SK-N-SH (cell line): ENCODE data around the gene NTM. TPM values are rescaled to one million over a fixed set of nuclear protein-coding genes. Genes with fewer than 3 reads are reported as not detected.

Experiments
- CTCF ChIA-PET: fragments of 300-600, 350-600 bp; formaldehyde crosslinking; extraction: SDS; loops from one replicate; lab custom pipeline; 2021; lab: Yijun Ruan, JAX
- POLR2A ChIA-PET: fragments of 350-600 bp; sonication (Branson Sonifier 250); formaldehyde crosslinking; extraction: SDS; loops from one replicate; lab custom pipeline; 2020; ENCODE audit warnings: antibody characterized with exemption, inconsistent platforms; lab: Yijun Ruan, JAX
- DNase-seq: peaks from one replicate; pipeline ENCODE4 v3.0.0; 2012
- H2AFZ ChIP-seq: fragments of 200-600 bp; sonication (generic); 2 replicates; pipeline ENCODE4 v1.8.1; 2016; ENCODE audit warnings: antibody characterized with exemption, mild to moderate bottlenecking, low read depth
- H3F3A ChIP-seq: fragments of 200-600 bp; sonication (generic); replicated peaks from 2 replicates; pipeline ENCODE3; 2016; ENCODE audit warnings: antibody characterized with exemption, mild to moderate bottlenecking; ENCODE audit not compliant: insufficient read depth
- H3K27ac ChIP-seq, 2 experiments: fragments of 200-500 bp in 1 of 2; fragments of 200-600 bp in 1 of 2; sonication (Bioruptor generic) in 1 of 2; sonication (generic), shearing (Covaris generic) in 1 of 2; 2 replicates each; pipeline versions ENCODE4 v1.5.1 to v1.6.1; 2014 to 2016; ENCODE audit warnings: low read depth in 2 of 2, inconsistent platforms in 1 of 2, low read length in 1 of 2, mild to moderate bottlenecking in 1 of 2, mixed read lengths in 1 of 2
- H3K27me3 ChIP-seq: fragments of 200-600 bp; sonication (generic), shearing (Covaris generic); 2 replicates; pipeline ENCODE4 v1.6.1; 2016; ENCODE audit warnings: mixed run types; ENCODE audit not compliant: insufficient read depth
- H3K36me3 ChIP-seq, 2 experiments: fragments of 200-500 bp in 1 of 2; fragments of 200-600 bp in 1 of 2; sonication (Bioruptor generic) in 1 of 2; sonication (generic) in 1 of 2; replicated peaks in 1 of 2; 2 replicates each; pipeline versions ENCODE3 to v1.5.1; 2014 to 2016; ENCODE audit warnings: low read length in 1 of 2, mild to moderate bottlenecking in 1 of 2; ENCODE audit not compliant: insufficient read depth in 2 of 2, control insufficient read depth in 1 of 2
- H3K4me1 ChIP-seq, 2 experiments: fragments of 200-500 bp in 1 of 2; fragments of 200-600 bp in 1 of 2; sonication (Bioruptor generic) in 1 of 2; sonication (generic), shearing (Covaris generic) in 1 of 2; 2 replicates each; pipeline versions ENCODE4 v1.5.1 to v1.6.1; 2014 to 2016; ENCODE audit warnings: low read depth in 1 of 2, low read length in 1 of 2, mixed run types in 1 of 2; ENCODE audit not compliant: insufficient read depth in 2 of 2, control insufficient read depth in 1 of 2
- H3K4me2 ChIP-seq: fragments of 200-600 bp; sonication (generic), shearing (Covaris generic); 2 replicates; pipeline ENCODE4 v1.6.1; 2017; ENCODE audit warnings: mixed run types
- H3K4me3 ChIP-seq, 2 experiments: fragments of 200-500 bp in 1 of 2; fragments of 200-600 bp in 1 of 2; sonication (Bioruptor generic) in 1 of 2; sonication (generic), shearing (Covaris generic) in 1 of 2; 2 replicates each; pipeline versions ENCODE4 v1.5.1 to v1.8.1; 2014 to 2016; ENCODE audit warnings: low read depth in 2 of 2, inconsistent platforms in 1 of 2, low read length in 1 of 2, mild to moderate bottlenecking in 1 of 2, mixed read lengths in 1 of 2, moderate library complexity in 1 of 2
- H3K79me2 ChIP-seq: fragments of 200-600 bp; sonication (generic); 2 replicates; pipeline ENCODE4 v1.8.1; 2017; ENCODE audit warnings: mild to moderate bottlenecking; ENCODE audit not compliant: insufficient read depth
- H3K9ac ChIP-seq: fragments of 200-600 bp; sonication (generic); 2 replicates; pipeline ENCODE4 v1.6.1; 2017; ENCODE audit warnings: mixed run types
- H3K9me2 ChIP-seq: fragments of 200-600 bp; sonication (generic); 2 replicates; pipeline ENCODE4 v1.6.1; 2017; ENCODE audit warnings: mixed run types
- H3K9me3 ChIP-seq: fragments of 200-600 bp; sonication (generic); 2 replicates; pipeline ENCODE4 v1.6.1; 2017; ENCODE audit warnings: mixed run types, mild to moderate bottlenecking, moderate library complexity
- H4K20me1 ChIP-seq: fragments of 200-600 bp; sonication (generic); 2 replicates; pipeline ENCODE4 v1.6.1; 2017; ENCODE audit warnings: mild to moderate bottlenecking, mixed run types; ENCODE audit not compliant: insufficient read depth
- CHD2 ChIP-seq: fragments of 150-350 bp; IDR thresholded peaks from 2 replicates; pipeline ENCODE4 v1.6.1; 2018; ENCODE audit warnings: low read length; ENCODE audit not compliant: partially characterized antibody
- EZH2phosphoT487 ChIP-seq: fragments of 200-600 bp; sonication (generic); IDR thresholded peaks from 2 replicates; pipeline ENCODE4 v1.6.1; 2017; ENCODE audit warnings: low read depth, mixed run types, mild to moderate bottlenecking, antibody characterized with exemption, moderate library complexity, borderline replicate concordance
- FOSL2 ChIP-seq: IDR thresholded peaks from 2 replicates; pipeline ENCODE4 v1.4.0; 2012; ENCODE audit warnings: low read depth, mild to moderate bottlenecking, moderate library complexity, borderline replicate concordance
- FOXJ3 ChIP-seq: sonication (generic); formaldehyde crosslinking; IDR thresholded peaks from 2 replicates; pipeline ENCODE4 v1.5.1; 2020; ENCODE audit warnings: mild to moderate bottlenecking, missing genetic modification reagents
- GATA2 ChIP-seq: sonication (generic); formaldehyde crosslinking; IDR thresholded peaks from 2 replicates; pipeline ENCODE4 v1.5.0; 2020; ENCODE audit warnings: mild to moderate bottlenecking, missing genetic modification reagents
- JUND ChIP-seq: IDR thresholded peaks from 2 replicates; pipeline ENCODE4 v1.4.0; 2012
- NFIC ChIP-seq: IDR thresholded peaks from 2 replicates; pipeline ENCODE4 v1.4.0; 2012; ENCODE audit warnings: borderline replicate concordance
- NRF1 ChIP-seq: IDR thresholded peaks from 2 replicates; pipeline ENCODE4 v1.6.1; 2012; ENCODE audit warnings: low read depth, mild to moderate bottlenecking, low read length
- WGBS: methylation state at CpG from one replicate; pipeline ENCODE4 v1.1.6; 2017; ENCODE audit warnings: low lambda C conversion rate; 5-methylcytosine and 5-hydroxymethylcytosine counted together
- polyA plus RNA-seq, 3 experiments: library from polyadenylated mRNA; depleted of rRNA; stranded (reverse); fragments of >200 nt; gene quantifications; 2 replicates each; pipeline ENCODE4 v1.2.3, GENCODE V29; 2012
- TF ChIP-seq, protein P1 (sequence below): fragments of 150-350 bp; IDR thresholded peaks from 2 replicates; pipeline ENCODE4 v1.6.1; 2017; ENCODE audit warnings: antibody characterized with exemption, low read length, low read depth, borderline replicate concordance
- TF ChIP-seq, protein P2 (sequence below): fragments of 200-600 bp; sonication (generic); IDR thresholded peaks from 2 replicates; pipeline ENCODE4 v1.6.1; 2017; ENCODE audit warnings: antibody characterized with exemption, mild to moderate bottlenecking, moderate library complexity

Gene NTM
- polyA plus RNA-seq, 1 of the 3 experiments (the other 2 are of a cell fraction) = 20.0 TPM

DNA sequence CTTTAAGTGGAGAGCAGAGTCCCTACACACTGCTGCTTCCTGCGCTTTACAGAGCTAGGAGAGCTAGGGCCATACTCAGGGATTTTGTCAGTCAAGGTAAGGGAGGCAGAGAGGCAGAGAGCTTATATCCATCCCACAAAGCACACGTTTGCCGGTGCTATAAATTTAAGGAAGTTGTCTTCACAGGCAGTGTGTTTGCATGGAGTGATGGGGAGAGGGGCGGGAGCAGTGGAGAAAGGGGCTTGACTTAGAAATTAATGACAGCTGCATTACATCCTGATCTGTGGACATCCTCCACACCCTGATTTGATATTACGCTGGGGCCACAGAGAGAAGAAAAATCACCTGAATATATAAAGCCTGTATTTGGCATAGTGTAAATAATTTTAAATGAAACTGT, 84.1 kb downstream of the NTM start:
- ChIA-PET POLR2A (no interaction called here), CTCF (interaction anchor here (1.5 kb wide), 1 partner anchor 15 kb away, joined by 5 read pairs; no protein-coding TSS in a partner anchor)
- Histone ChIP-seq H3K27me3 (no peaks in the 10 kb centered on the region), H3K9me2 (no peaks in the 10 kb centered on the region), H3K27ac (no peak overlapping the region), H3K36me3 (no peaks in the 10 kb centered on the region), H3F3A (no peaks in the 10 kb centered on the region), H3K4me3 (no peak overlapping the region), H3K4me2 (no peak overlapping the region), H4K20me1 (no peaks in the 10 kb centered on the region), H3K79me2 (no peaks in the 10 kb centered on the region), H3K9me3 (no peaks in the 10 kb centered on the region), H3K4me1 (no peaks in the 10 kb centered on the region), H3K9ac (no peak overlapping the region), H2AFZ (no peak overlapping the region)
- whole genome bisulfite sequencing = 20% methylated on average over 5 of the region's 5 CpGs
- TF ChIP-seq, protein P1, sequence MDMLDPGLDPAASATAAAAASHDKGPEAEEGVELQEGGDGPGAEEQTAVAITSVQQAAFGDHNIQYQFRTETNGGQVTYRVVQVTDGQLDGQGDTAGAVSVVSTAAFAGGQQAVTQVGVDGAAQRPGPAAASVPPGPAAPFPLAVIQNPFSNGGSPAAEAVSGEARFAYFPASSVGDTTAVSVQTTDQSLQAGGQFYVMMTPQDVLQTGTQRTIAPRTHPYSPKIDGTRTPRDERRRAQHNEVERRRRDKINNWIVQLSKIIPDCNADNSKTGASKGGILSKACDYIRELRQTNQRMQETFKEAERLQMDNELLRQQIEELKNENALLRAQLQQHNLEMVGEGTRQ = no peak
- TF ChIP-seq CHD2 (no peak), GATA2 (no peak), NRF1 (no peak)
- TF ChIP-seq, protein P2, sequence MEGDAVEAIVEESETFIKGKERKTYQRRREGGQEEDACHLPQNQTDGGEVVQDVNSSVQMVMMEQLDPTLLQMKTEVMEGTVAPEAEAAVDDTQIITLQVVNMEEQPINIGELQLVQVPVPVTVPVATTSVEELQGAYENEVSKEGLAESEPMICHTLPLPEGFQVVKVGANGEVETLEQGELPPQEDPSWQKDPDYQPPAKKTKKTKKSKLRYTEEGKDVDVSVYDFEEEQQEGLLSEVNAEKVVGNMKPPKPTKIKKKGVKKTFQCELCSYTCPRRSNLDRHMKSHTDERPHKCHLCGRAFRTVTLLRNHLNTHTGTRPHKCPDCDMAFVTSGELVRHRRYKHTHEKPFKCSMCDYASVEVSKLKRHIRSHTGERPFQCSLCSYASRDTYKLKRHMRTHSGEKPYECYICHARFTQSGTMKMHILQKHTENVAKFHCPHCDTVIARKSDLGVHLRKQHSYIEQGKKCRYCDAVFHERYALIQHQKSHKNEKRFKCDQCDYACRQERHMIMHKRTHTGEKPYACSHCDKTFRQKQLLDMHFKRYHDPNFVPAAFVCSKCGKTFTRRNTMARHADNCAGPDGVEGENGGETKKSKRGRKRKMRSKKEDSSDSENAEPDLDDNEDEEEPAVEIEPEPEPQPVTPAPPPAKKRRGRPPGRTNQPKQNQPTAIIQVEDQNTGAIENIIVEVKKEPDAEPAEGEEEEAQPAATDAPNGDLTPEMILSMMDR = no peak
- DNase-seq = no peak

DNA sequence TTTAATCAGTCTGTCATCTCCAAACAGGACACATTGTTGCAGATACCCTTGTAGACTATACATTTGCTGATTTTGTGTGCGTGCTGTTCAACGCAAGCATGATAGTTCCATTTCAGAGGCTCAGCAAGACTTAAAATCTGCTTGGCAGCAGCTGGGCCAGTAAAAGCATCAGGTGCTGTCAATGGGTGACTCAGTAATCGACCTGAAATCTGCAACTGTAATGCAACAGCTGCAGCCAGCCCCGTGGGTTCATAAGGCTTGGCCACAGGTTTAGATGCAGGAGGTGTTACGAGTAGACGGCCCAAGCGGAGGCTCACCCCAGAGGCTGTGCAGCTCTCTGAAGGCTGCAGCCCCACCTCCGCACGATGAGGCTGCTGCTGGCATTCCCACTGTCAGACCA, 84.6 kb downstream of the NTM start:
- ChIA-PET CTCF (interaction anchor here (1.5 kb wide), 1 partner anchor 15 kb away, joined by 5 read pairs; no protein-coding TSS in a partner anchor), POLR2A (no interaction called here)
- H3K9ac ChIP-seq = no peak overlapping the region
- no peaks in the 10 kb centered on the region for H3K79me2 ChIP-seq
- no peak overlapping the region for H3K27ac ChIP-seq
- H4K20me1 ChIP-seq = no peaks in the 10 kb centered on the region
- no peaks in the 10 kb centered on the region for H3K4me1 ChIP-seq
- no peaks in the 10 kb centered on the region for H3K27me3 ChIP-seq
- 65% methylated on average over 5 of the region's 9 CpGs for WGBS
- no peak for DNase-seq
- no peak overlapping the region for H3K4me3 ChIP-seq
- no peaks in the 10 kb centered on the region for H3K9me3 ChIP-seq
- no peaks in the 10 kb centered on the region for H3F3A ChIP-seq
- no peak overlapping the region for H2AFZ ChIP-seq
- H3K9me2 ChIP-seq = no peaks in the 10 kb centered on the region
- TF ChIP-seq FOSL2 = no peak
- no peak for TF ChIP-seq JUND
- TF ChIP-seq NFIC = no peak
- no peak for TF ChIP-seq FOXJ3 (CRISPR knock-in tag)
- TF ChIP-seq EZH2phosphoT487 = no peak
- no peaks in the 10 kb centered on the region for H3K36me3 ChIP-seq
- no peak overlapping the region for H3K4me2 ChIP-seq
